GM21526 (cell line): ENCODE results near the gene COPS7A.
"Not testable (repeated sequence)": the region's sequence is repeated elsewhere in the genome, so short reads cannot be mapped to it uniquely, and the experiment has no call there.

Source experiments
- ATAC-seq: cut with Tn5 transposase; IDR thresholded peaks from one replicate; pipeline ENCODE4 v1.9.1; 2021; ENCODE audit warnings: moderate library complexity; ENCODE audit not compliant: unreplicated experiment, low FRiP score

Gene COPS7A

GRCh38 chr12:6701078-6701768, 22.6 kb upstream of the COPS7A start:
- no peak for ATAC-seq

- ATAC-seq = no peak
Measured at GRCh38 chr12:6703631-6704030, 20.2 kb upstream of the COPS7A start.

- ATAC-seq = not testable (repeated sequence)
Measured at GRCh38 chr12:6708351-6708750, 15.5 kb upstream of the COPS7A start.

- no peak for ATAC-seq
Measured at GRCh38 chr12:6708960-6709394, 14.9 kb upstream of the COPS7A start.

GRCh38 chr12:6716031-6716873, 7.6 kb upstream of the COPS7A start:
- ATAC-seq = not testable (repeated sequence)

- no peak for ATAC-seq
Measured at GRCh38 chr12:6716874-6717437, 6.9 kb upstream of the COPS7A start.

- ATAC-seq = no peak
Measured at GRCh38 chr12:6722863-6723262, 983 bp upstream of the COPS7A start.

- ATAC-seq = peak; percentile 26
Measured at GRCh38 chr12:6724409-6724797, 557 bp downstream of the COPS7A start.

- ATAC-seq = no peak
Measured at GRCh38 chr12:6725350-6725749, 1.5 kb downstream of the COPS7A start.

GRCh38 chr12:6729186-6729585, 5.3 kb downstream of the COPS7A start:
- ATAC-seq = no peak

- ATAC-seq = no peak
Measured at GRCh38 chr12:6730169-6730568, 6.3 kb downstream of the COPS7A start.

GRCh38 chr12:6734506-6735387, 10.9 kb downstream of the COPS7A start:
- ATAC-seq = no peak

GRCh38 chr12:6735448-6736191, 11.8 kb downstream of the COPS7A start:
- no peak for ATAC-seq

GRCh38 chr12:6736754-6737153, 12.9 kb downstream of the COPS7A start:
- ATAC-seq = no peak

GRCh38 chr12:6742080-6742479, 18.2 kb downstream of the COPS7A start:
- not testable (repeated sequence) for ATAC-seq

GRCh38 chr12:6742834-6743233, 19.0 kb downstream of the COPS7A start:
- ATAC-seq = no peak

- ATAC-seq = not testable (repeated sequence)
Measured at GRCh38 chr12:6743300-6743699, 19.5 kb downstream of the COPS7A start.

GRCh38 chr12:6745741-6746525, 22.1 kb downstream of the COPS7A start:
- ATAC-seq = no peak

- no peak for ATAC-seq
Measured at GRCh38 chr12:6747216-6747615, 23.4 kb downstream of the COPS7A start.
